GM12873 (cell line): Measurements from ENCODE around the gene RLN2.

Experiments used
- CTCF ChIP-seq: IDR thresholded peaks from 2 replicates; pipeline ENCODE4 v1.5.1; 2012; ENCODE audit warnings: low read depth, mild to moderate bottlenecking, moderate library complexity, low read length, control low read depth; ENCODE audit not compliant: insufficient read depth; ENCODE audit errors: missing control alignments

The RLN2 gene

GRCh38 chr9:5326187-5326586 is 21.7 kb upstream of the RLN2 start:
- TF ChIP-seq CTCF = no peak

DNA sequence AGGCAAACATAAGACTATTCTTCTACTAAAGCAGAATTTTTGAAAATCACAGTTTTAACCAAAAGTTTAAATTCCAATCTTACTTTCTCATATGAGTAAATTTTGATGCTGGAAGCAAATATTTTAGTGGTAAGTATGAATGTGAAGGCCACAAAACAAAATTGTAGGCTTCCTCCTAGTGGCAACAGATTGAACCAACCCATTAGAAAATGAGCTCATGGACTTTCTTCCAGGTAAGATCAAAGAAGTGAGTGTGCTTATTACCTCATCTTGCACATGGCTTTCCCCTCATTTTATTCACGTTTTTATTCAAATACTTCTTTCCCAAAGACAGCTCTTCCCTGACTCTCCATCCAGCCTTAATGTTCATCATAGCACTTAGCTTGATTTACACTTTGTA is 16.5 kb upstream of the RLN2 start:
- peak; percentile 31 for TF ChIP-seq CTCF

DNA sequence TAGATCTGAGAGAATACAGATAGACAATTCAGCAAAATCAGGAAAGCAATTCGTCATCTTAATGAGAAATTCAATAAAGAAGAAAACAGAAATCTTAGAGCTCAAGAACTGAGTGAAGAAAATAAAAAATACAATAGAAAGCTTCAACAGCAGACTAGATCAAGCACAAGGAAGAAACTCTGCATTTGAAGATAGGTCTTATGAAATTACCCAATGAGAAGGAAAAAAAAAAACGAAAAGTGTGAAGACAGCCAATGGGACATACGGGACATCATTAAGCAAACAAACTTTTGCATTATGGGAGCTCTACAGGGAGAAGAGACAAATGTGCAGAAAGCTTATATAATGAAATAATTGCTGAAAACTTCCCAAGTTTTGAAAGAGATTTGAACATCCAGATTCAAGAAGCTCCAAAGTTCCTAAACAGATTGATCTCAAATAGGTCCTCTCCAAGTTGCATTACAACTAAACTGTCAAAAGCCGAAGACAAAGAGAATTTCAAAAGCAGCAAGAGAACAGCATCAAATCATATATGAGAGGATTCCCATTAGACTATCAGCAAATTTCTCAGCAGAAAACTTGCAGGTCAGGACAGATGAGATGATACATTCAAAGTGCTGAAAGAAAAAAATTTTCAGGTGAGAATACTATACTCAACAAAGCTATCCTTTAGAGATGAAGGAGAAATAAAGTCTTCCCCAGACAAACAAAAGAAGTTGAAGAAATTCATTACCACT is 10.8 kb upstream of the RLN2 start:
- TF ChIP-seq CTCF = no peak

- no peak for TF ChIP-seq CTCF
Observed at GRCh38 chr9:5310851-5311250, 6.3 kb upstream of the RLN2 start.

- TF ChIP-seq CTCF = no peak
Observed at GRCh38 chr9:5305741-5306140, 1.2 kb upstream of the RLN2 start.

DNA sequence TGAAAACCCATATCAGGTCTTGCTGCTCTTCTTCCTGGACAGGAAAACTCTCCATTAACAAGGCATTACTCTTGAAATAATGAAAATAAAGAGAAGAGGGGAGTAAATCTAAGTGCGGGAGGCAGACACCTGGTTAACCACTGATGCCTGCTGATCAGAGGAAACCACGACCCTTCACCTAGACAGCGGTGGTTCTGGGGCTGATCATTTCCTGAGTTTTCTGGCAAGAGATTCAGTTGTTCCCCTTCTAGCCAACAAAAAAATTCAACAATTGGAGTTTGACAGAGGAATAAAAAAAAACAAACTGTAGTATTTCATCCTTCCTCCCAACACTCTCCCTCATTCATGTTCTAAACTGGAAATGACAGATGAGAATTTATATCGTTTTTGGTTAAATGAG is 3.0 kb downstream of the RLN2 start:
- no peak for TF ChIP-seq CTCF

DNA sequence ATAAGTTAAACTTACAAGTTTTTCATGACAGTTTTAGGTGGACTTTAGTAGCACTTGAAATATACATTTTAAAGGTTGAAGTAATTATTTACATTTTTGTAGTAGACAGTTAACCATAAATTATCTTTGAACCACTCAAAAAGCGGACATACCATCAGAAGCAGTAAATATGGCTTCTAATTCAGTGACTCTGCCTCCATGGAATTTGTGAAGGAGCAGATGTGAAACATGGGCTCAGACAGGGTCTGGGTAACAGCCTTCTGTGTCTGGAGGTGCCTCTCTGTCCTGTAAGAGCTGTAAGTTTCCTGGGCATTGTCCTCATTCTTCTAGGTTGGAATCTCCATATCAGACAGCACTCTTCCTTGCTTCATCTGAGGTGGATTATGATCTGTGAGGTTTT is 12.4 kb downstream of the RLN2 start:
- TF ChIP-seq CTCF = no peak
